OCI-LY7 (cell line): ENCODE measurements around the gene MRPS12. TPM values are rescaled to one million over a fixed set of nuclear protein-coding genes. Genes with fewer than 3 reads are reported as not detected.
"Not testable (repeated sequence)": the region's sequence is repeated elsewhere in the genome, so short reads cannot be mapped to it uniquely, and the experiment has no call there.

Source experiments
- BruUV-seq: library from RNA; stranded (reverse); fragments of 400-500 nt; replicated peaks from 2 replicates; lab custom pipeline; 2021; lab: Mats Ljungman, UMichigan
- CTCF ChIA-PET: fragments of 300-600 bp; sonication (Branson Sonifier 250); formaldehyde crosslinking; loops from one replicate; lab custom pipeline; 2022; ENCODE audit warnings: antibody characterized with exemption; ENCODE audit not compliant: unreplicated experiment; lab: Charles Lee
- POLR2A ChIA-PET: fragments of 300-600 bp; sonication (Branson Sonifier 250); formaldehyde crosslinking; loops from one replicate; lab custom pipeline; 2022; ENCODE audit warnings: antibody characterized with exemption; lab: Charles Lee
- DNase-seq: peaks from one replicate; pipeline ENCODE4 v3.0.0-alpha.2; 2015; ENCODE audit warnings: low spot score
- H2AFZ ChIP-seq: fragments of 200-600 bp; sonication (generic), shearing (Covaris generic); 2 replicates; pipeline ENCODE4 v1.6.1; 2014; ENCODE audit warnings: mild to moderate bottlenecking, antibody characterized with exemption, low read length, moderate library complexity
- H3K27ac ChIP-seq: fragments of 200-600 bp; sonication (generic); 2 replicates; pipeline ENCODE4 v1.5.1; 2014; ENCODE audit warnings: mixed run types, low read depth, mild to moderate bottlenecking, moderate library complexity, low read length, inconsistent platforms; ENCODE audit not compliant: poor library complexity, severe bottlenecking
- H3K36me3 ChIP-seq: fragments of 200-600 bp; sonication (generic); 2 replicates; pipeline ENCODE4 v1.6.1; 2014; ENCODE audit warnings: mild to moderate bottlenecking, antibody characterized with exemption, low read length, moderate library complexity, mixed read lengths; ENCODE audit not compliant: insufficient read depth
- H3K4me1 ChIP-seq: fragments of 200-600 bp; sonication (generic); 2 replicates; pipeline ENCODE4 v1.5.1; 2014; ENCODE audit warnings: mild to moderate bottlenecking, low read length; ENCODE audit not compliant: insufficient read depth, poor library complexity, severe bottlenecking
- H3K4me2 ChIP-seq: fragments of 200-600 bp; sonication (generic); 2 replicates; pipeline ENCODE4 v1.6.1; 2014; ENCODE audit warnings: mild to moderate bottlenecking, low read length
- H3K4me3 ChIP-seq: fragments of 200-600 bp; sonication (generic); 2 replicates; pipeline ENCODE4 v1.5.1; 2014; ENCODE audit warnings: mild to moderate bottlenecking, low read depth, low read length; ENCODE audit not compliant: poor library complexity, severe bottlenecking
- H3K79me2 ChIP-seq: fragments of 200-600 bp; sonication (generic); 2 replicates; pipeline ENCODE4 v1.6.1; 2016; ENCODE audit warnings: low read depth, mild to moderate bottlenecking, low read length, moderate library complexity, mixed read lengths; ENCODE audit not compliant: insufficient read depth
- H3K9me2 ChIP-seq: fragments of 200-600 bp; sonication (generic); 2 replicates; pipeline ENCODE4 v1.6.1; 2016; ENCODE audit warnings: mild to moderate bottlenecking, low read length, mixed read lengths; ENCODE audit not compliant: insufficient read depth
- H3K9me3 ChIP-seq: fragments of 200-600 bp; sonication (generic); 2 replicates; pipeline ENCODE4 v1.6.1; 2014; ENCODE audit warnings: mild to moderate bottlenecking, mixed run types, low read length, mixed read lengths
- H4K20me1 ChIP-seq: fragments of 200-600 bp; sonication (generic); 2 replicates; pipeline ENCODE4 v1.6.1; 2014; ENCODE audit warnings: mild to moderate bottlenecking, antibody characterized with exemption, low read length, moderate library complexity, mixed read lengths; ENCODE audit not compliant: insufficient read depth
- EZH2phosphoT487 ChIP-seq: fragments of 200-600 bp; sonication (generic); IDR thresholded peaks from 2 replicates; pipeline ENCODE4 v1.6.1; 2018; ENCODE audit warnings: low read depth, borderline replicate concordance, mild to moderate bottlenecking, mixed run types, antibody characterized with exemption, low read length, moderate library complexity, mixed read lengths
- intact Hi-C: fragments of 100-400 bp; cut with micrococcal nuclease; formaldehyde crosslinking; loops from one replicate; pipeline ENCODE4 v1.10.0; 2022; ENCODE audit not compliant: unreplicated experiment
- total RNA-seq, 2 experiments: library from RNA; depleted of rRNA in 1 of 2; stranded (reverse); fragments of >200 nt in 1 of 2; shearing (Covaris generic) in 1 of 2; gene quantifications; 2 replicates each; pipeline ENCODE4 v1.2.3, GENCODE V29; 2014 to 2022
- TF ChIP-seq, protein P1 (sequence below): fragments of 200-600 bp; sonication (generic); conservative IDR thresholded peaks from 2 replicates; pipeline ENCODE4 v1.5.1; 2014; ENCODE audit warnings: mild to moderate bottlenecking, antibody characterized with exemption, low read length, moderate library complexity, mixed read lengths

The MRPS12 gene
- total RNA-seq, 2 experiments from 2014 or later: 63.5 to 74.6 TPM

- peaks cover 41% of the 10 kb centered on the region for H3K36me3 ChIP-seq
- H3K4me1 ChIP-seq: peaks cover 30% of the 10 kb centered on the region
- H2AFZ ChIP-seq: no peak overlapping the region
- no TSS peak for BruUV-seq
- H4K20me1 ChIP-seq: no peaks in the 10 kb centered on the region
- H3K79me2 ChIP-seq: peaks cover 34% of the 10 kb centered on the region
- ChIA-PET POLR2A (interaction anchor here (0.6 to 1.0 kb wide), 4 partner anchors 104 to 340 kb away, joined by 3 to 6 read pairs (median 4); no protein-coding TSS in a partner anchor), CTCF (interaction anchor here (0.8 to 1.0 kb wide), 2 partner anchors 192 to 198 kb away, joined by 3 read pairs; no protein-coding TSS in a partner anchor)
- no peak overlapping the region for H3K4me3 ChIP-seq
- no peak overlapping the region for H3K27ac ChIP-seq
- peaks cover 10% of the 10 kb centered on the region; the same call in 1 of the 2 replicates for H3K9me3 ChIP-seq
- intact Hi-C loops: loop anchor here (5.0 kb wide), 2 partner anchors 296 to 531 kb away; partner anchors contain the start of gene FAM98C
- DNase-seq: no peak
- TF ChIP-seq EZH2phosphoT487: no peak
- TF ChIP-seq, protein P1, sequence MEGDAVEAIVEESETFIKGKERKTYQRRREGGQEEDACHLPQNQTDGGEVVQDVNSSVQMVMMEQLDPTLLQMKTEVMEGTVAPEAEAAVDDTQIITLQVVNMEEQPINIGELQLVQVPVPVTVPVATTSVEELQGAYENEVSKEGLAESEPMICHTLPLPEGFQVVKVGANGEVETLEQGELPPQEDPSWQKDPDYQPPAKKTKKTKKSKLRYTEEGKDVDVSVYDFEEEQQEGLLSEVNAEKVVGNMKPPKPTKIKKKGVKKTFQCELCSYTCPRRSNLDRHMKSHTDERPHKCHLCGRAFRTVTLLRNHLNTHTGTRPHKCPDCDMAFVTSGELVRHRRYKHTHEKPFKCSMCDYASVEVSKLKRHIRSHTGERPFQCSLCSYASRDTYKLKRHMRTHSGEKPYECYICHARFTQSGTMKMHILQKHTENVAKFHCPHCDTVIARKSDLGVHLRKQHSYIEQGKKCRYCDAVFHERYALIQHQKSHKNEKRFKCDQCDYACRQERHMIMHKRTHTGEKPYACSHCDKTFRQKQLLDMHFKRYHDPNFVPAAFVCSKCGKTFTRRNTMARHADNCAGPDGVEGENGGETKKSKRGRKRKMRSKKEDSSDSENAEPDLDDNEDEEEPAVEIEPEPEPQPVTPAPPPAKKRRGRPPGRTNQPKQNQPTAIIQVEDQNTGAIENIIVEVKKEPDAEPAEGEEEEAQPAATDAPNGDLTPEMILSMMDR: no peak
- H3K9me2 ChIP-seq: no peaks in the 10 kb centered on the region
- no peak overlapping the region for H3K4me2 ChIP-seq
Measured at GRCh38 chr19:38933544-38933943, 2.8 kb downstream of the MRPS12 start.

- Histone ChIP-seq H3K27ac (no peak overlapping the region), H3K36me3 (peaks cover 9% of the 10 kb centered on the region), H3K4me1 (no peaks in the 10 kb centered on the region), H3K4me2 (no peak overlapping the region), H3K9me3 (peaks cover under 1% of the 10 kb centered on the region; the same call in 1 of the 2 replicates), H3K9me2 (no peaks in the 10 kb centered on the region), H4K20me1 (no peaks in the 10 kb centered on the region), H3K79me2 (no peaks in the 10 kb centered on the region), H3K4me3 (no peak overlapping the region), H2AFZ (no peak overlapping the region)
- TF ChIP-seq, protein P1: no peak
- TF ChIP-seq EZH2phosphoT487: no peak
- intact Hi-C loops: no loop called here
- ChIA-PET POLR2A (interaction anchor here (0.7 kb wide), 1 partner anchor 277 kb away, joined by 3 read pairs; no protein-coding TSS in a partner anchor), CTCF (interaction anchor here (0.6 kb wide), 1 partner anchor 230 kb away, joined by 3 read pairs; no protein-coding TSS in a partner anchor)
- BruUV-seq: no TSS peak
- DNase-seq: no peak
Measured at GRCh38 chr19:38939957-38940356, 9.2 kb downstream of the MRPS12 start.

DNA sequence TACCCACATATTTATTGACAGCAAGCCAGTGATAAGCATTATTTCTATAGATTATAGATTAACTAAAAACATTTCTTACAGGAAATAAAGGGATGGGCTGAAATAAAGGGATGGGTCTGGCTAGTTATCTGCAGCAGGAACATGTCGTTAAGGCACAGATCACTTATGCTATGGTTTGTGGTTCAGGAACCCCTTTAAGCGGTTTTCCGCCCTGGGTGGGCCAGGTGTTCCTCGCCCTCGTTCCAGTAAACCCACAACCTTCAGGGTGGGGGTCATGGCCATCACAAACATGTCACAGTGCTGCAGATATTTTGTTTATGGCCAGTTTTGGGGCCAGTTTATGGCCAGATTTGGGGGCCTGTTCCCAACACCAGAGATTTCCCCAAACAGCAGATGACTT lies 10.7 kb downstream of the MRPS12 start:
- H3K4me2 ChIP-seq, CTCF ChIA-PET, DNase-seq, H3K9me3 ChIP-seq, H3K4me3 ChIP-seq, H4K20me1 ChIP-seq, H3K4me1 ChIP-seq, H3K36me3 ChIP-seq, H3K27ac ChIP-seq, intact Hi-C loops, H3K9me2 ChIP-seq, POLR2A ChIA-PET, BruUV-seq, H2AFZ ChIP-seq, H3K79me2 ChIP-seq: not testable (repeated sequence)
